Caco-2 (cell line): ENCODE measurements around the gene IDUA. TPM values are rescaled to one million over a fixed set of nuclear protein-coding genes. Genes with fewer than 3 reads are reported as not detected.

Experiments used
- BruUV-seq: library from RNA; stranded (reverse); fragments of 400-500 nt; replicated peaks from 2 replicates; lab custom pipeline; 2021; lab: Mats Ljungman, UMichigan
- CTCF ChIA-PET: fragments of 300-600 bp; sonication (Branson Sonifier 250); formaldehyde crosslinking; loops from one replicate; lab custom pipeline; 2022; ENCODE audit warnings: antibody characterized with exemption; lab: Charles Lee
- POLR2A ChIA-PET: fragments of 300-600 bp; sonication (Branson Sonifier 250); formaldehyde crosslinking; loops from one replicate; lab custom pipeline; 2022; ENCODE audit warnings: antibody characterized with exemption; lab: Charles Lee
- DNase-seq, 2 experiments: peaks; one replicate each; pipeline versions ENCODE4 v3.0.0 to v3.0.0-alpha.2; 2020 to 2022
- H3K27me3 ChIP-seq: replicated peaks from 2 replicates; pipeline ENCODE4 v1.6.0; 2011; ENCODE audit warnings: low read length; ENCODE audit not compliant: control insufficient read depth, insufficient read depth
- H3K36me3 ChIP-seq: 2 replicates; pipeline ENCODE4 v1.5.1; 2011; ENCODE audit warnings: low read length; ENCODE audit not compliant: control insufficient read depth, insufficient read depth
- H3K4me1 ChIP-seq: fragments of 250-450 bp; sonication (Bioruptor Pico); 2 replicates; pipeline ENCODE4 v1.5.1; 2020; ENCODE audit warnings: mild to moderate bottlenecking
- H3K4me3 ChIP-seq: 2 replicates; pipeline ENCODE4 v1.5.1; 2011; ENCODE audit warnings: low read depth, mild to moderate bottlenecking, control low read depth, low read length
- H3K9me3 ChIP-seq: fragments of 250-450 bp; sonication (Bioruptor Pico); 2 replicates; pipeline ENCODE4 v1.5.1; 2020; ENCODE audit warnings: mild to moderate bottlenecking, moderate library complexity
- H3K27ac Mint-ChIP-seq: one replicate; pipeline ENCODE4 v1.8.0; 2022; ENCODE audit warnings: mixed read lengths; ENCODE audit not compliant: unreplicated experiment
- H3K27me3 Mint-ChIP-seq: one replicate; pipeline ENCODE4 v1.8.0; 2022; ENCODE audit warnings: mixed read lengths; ENCODE audit not compliant: insufficient read depth, unreplicated experiment
- H3K36me3 Mint-ChIP-seq: one replicate; pipeline ENCODE4 v1.8.0; 2022; ENCODE audit warnings: mild to moderate bottlenecking, mixed read lengths; ENCODE audit not compliant: insufficient read depth, unreplicated experiment
- H3K4me1 Mint-ChIP-seq: one replicate; pipeline ENCODE4 v1.8.0; 2022; ENCODE audit warnings: low read depth, mixed read lengths; ENCODE audit not compliant: unreplicated experiment
- H3K4me3 Mint-ChIP-seq: one replicate; pipeline ENCODE4 v1.8.0; 2022; ENCODE audit warnings: mild to moderate bottlenecking, moderate library complexity, mixed read lengths; ENCODE audit not compliant: unreplicated experiment
- H3K9me3 Mint-ChIP-seq: one replicate; pipeline ENCODE4 v1.8.0; 2022; ENCODE audit warnings: mixed read lengths; ENCODE audit not compliant: unreplicated experiment
- intact Hi-C: fragments of 100-400 bp; cut with micrococcal nuclease; formaldehyde crosslinking; loops from one replicate; pipeline ENCODE4 v1.10.0; 2022; ENCODE audit not compliant: unreplicated experiment
- total RNA-seq: library from RNA; stranded (reverse); gene quantifications from 2 replicates; pipeline ENCODE4 v1.2.3, GENCODE V29; 2022
- TF ChIP-seq, protein P1 (sequence below), 2 experiments: fragments of 200-600 bp in 1 of 2; IDR thresholded peaks; 1 replicate in 1 of 2; 2 replicates in 1 of 2; pipeline versions ENCODE4 v1.5.1 to v1.8.0; 2011 to 2022; ENCODE audit warnings: antibody characterized with exemption in 1 of 2, control low read depth in 1 of 2, inconsistent platforms in 1 of 2, low read depth in 1 of 2, low read length in 1 of 2, mild to moderate bottlenecking in 1 of 2, moderate library complexity in 1 of 2; ENCODE audit not compliant: insufficient read depth in 1 of 2, severe bottlenecking in 1 of 2, unreplicated experiment in 1 of 2

Gene IDUA
- total RNA-seq, 1 experiment from 2014 or later: 26.9 TPM

DNA sequence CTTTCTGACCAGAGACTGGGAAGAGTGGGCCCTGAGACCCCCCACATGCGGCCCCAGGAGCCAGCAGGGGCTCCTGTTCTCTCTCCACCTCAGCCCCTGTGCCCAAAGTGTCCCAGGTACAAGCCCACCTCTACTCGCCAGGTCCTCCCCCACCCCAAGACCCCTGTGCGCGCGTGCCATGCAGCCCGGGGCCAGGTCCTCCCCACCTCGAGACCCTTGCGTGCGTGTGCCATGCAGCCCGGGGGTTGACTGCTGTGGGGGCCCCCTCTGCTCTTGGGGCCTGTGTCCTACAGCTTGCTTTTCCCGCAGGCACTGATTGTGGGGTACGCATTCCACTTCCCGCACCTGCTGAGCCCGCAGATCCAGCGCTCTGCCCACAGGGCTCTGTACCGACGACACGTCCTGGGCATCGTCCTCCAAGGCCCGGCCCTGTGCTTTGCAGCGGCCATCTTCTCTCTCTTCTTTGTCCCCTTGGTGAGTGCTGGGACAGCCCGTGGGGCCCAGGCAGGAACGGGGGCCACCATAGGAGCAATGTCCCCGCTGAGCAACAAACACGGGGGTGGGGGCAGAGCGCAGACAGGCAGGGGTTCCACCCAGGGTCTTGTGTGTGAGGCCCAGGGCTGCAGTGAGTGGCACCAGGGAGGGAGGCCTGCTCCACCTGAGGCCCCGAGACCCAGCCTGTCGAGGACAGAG lies 33.8 kb upstream of the IDUA start:
- CTCF ChIA-PET: no interaction called here
- H3K27ac Mint-ChIP-seq: no peak overlapping the region

DNA sequence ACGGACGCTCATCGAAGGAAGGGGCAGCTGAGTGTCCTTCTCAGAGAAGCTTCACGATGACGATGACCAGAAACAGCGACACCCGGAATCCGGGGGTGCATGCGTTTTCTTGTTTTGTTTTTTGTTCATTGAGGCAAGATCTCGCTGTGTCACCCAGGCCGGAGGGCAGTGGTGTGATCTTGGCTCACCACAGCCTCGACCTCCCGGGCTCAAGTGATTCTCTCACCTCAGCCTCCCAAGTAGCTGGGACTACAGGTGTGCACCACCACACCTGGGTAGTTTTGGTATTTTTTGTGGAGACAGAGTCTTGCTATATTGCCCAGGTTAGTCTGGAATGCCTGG lies 33.3 kb upstream of the IDUA start:
- H3K36me3 ChIP-seq: no peaks in the 10 kb centered on the region
- H3K4me1 ChIP-seq: no peaks in the 10 kb centered on the region
- no TSS peak for BruUV-seq
- Mint-ChIP-seq H3K27me3 (no peaks in the 10 kb centered on the region), H3K4me3 (no peak overlapping the region), H3K27ac (no peak overlapping the region), H3K9me3 (no peaks in the 10 kb centered on the region), H3K4me1 (no peaks in the 10 kb centered on the region), H3K36me3 (peaks cover 8% of the 10 kb centered on the region)
- no peak overlapping the region for H3K4me3 ChIP-seq
- CTCF ChIA-PET: no interaction called here
- intact Hi-C loops: no loop called here
- POLR2A ChIA-PET: no interaction called here
- DNase-seq: no peak
- TF ChIP-seq, protein P1, sequence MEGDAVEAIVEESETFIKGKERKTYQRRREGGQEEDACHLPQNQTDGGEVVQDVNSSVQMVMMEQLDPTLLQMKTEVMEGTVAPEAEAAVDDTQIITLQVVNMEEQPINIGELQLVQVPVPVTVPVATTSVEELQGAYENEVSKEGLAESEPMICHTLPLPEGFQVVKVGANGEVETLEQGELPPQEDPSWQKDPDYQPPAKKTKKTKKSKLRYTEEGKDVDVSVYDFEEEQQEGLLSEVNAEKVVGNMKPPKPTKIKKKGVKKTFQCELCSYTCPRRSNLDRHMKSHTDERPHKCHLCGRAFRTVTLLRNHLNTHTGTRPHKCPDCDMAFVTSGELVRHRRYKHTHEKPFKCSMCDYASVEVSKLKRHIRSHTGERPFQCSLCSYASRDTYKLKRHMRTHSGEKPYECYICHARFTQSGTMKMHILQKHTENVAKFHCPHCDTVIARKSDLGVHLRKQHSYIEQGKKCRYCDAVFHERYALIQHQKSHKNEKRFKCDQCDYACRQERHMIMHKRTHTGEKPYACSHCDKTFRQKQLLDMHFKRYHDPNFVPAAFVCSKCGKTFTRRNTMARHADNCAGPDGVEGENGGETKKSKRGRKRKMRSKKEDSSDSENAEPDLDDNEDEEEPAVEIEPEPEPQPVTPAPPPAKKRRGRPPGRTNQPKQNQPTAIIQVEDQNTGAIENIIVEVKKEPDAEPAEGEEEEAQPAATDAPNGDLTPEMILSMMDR (IDR thresholded peaks at IDR 0.05; ENCODE audit: insufficient read depth in 1 of 2, low read depth in 1 of 2, low read length in 1 of 2, severe bottlenecking in 1 of 2, unreplicated experiment in 1 of 2): no peak
- no peaks in the 10 kb centered on the region for H3K9me3 ChIP-seq
- no peaks in the 10 kb centered on the region for H3K27me3 ChIP-seq

More for the DNA sequence above, 33.8 kb upstream of the IDUA start:
- Mint-ChIP-seq H3K9me3 (no peaks in the 10 kb centered on the region), H3K36me3 (peaks cover 3% of the 10 kb centered on the region), H3K4me3 (no peak overlapping the region), H3K4me1 (no peaks in the 10 kb centered on the region), H3K27me3 (no peaks in the 10 kb centered on the region)
- H3K27me3 ChIP-seq: no peaks in the 10 kb centered on the region
- no peaks in the 10 kb centered on the region for H3K36me3 ChIP-seq
- TF ChIP-seq, protein P1 (IDR thresholded peaks at IDR 0.05; ENCODE audit: insufficient read depth in 1 of 2, low read depth in 1 of 2, low read length in 1 of 2, severe bottlenecking in 1 of 2, unreplicated experiment in 1 of 2): no peak
- H3K4me1 ChIP-seq: no peaks in the 10 kb centered on the region
- H3K4me3 ChIP-seq: no peak overlapping the region
- POLR2A ChIA-PET: no interaction called here
- BruUV-seq: no TSS peak
- H3K9me3 ChIP-seq: no peaks in the 10 kb centered on the region
- intact Hi-C loops: no loop called here
- peak in 1 of 2 experiments; percentile 26 for DNase-seq

DNA sequence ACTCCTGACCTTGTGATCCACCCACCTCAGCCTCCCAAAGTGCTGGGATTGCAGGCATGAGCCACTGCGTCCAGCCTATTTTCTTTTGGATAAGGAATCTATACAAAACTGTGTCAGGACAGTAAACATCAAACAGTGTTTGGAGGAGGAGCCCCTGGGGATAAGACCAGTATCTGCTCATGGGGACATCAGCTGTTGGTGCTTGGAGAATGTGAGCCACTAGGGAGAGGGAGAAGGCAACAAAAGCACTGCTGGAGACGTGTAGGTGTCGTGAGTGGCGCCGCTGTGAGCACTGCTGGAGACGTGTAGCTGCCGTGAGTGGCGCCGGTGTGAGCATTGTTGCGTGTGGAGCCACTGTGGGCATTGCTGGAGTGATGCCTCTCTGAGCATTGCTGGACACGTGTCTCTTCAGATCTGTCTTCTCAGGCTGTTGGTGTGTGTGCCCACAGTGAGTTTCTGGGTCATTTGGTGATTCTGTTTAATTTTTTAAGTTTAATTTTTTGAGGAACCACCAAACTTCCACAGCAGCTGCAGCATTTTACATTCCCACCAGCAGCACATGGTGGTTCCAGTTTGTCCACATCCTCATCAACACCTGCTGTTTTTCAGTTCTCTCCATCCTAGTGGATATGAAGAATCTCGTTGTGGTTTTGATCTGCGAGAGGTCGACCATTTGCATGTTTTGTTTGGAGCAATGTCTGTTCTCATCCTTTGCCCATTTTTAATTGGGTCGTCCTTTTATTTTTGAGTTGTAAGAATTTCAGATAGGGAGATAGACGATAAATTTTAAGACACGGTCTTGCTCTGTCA lies 32.4 kb upstream of the IDUA start:
- ChIA-PET CTCF (no interaction called here), POLR2A (no interaction called here)
- Histone ChIP-seq H3K4me3 (no peak overlapping the region), H3K4me1 (no peaks in the 10 kb centered on the region), H3K36me3 (no peaks in the 10 kb centered on the region), H3K27me3 (no peaks in the 10 kb centered on the region), H3K9me3 (no peaks in the 10 kb centered on the region)
- Mint-ChIP-seq H3K4me1 (no peaks in the 10 kb centered on the region), H3K27ac (no peak overlapping the region), H3K27me3 (no peaks in the 10 kb centered on the region), H3K36me3 (peaks cover 13% of the 10 kb centered on the region), H3K4me3 (no peak overlapping the region), H3K9me3 (no peaks in the 10 kb centered on the region)
- no TSS peak for BruUV-seq
- intact Hi-C loops: no loop called here
- no peak for DNase-seq
- TF ChIP-seq, protein P1 (IDR thresholded peaks at IDR 0.05; ENCODE audit: insufficient read depth in 1 of 2, low read depth in 1 of 2, low read length in 1 of 2, severe bottlenecking in 1 of 2, unreplicated experiment in 1 of 2): no peak
